ENCODE measurements around the gene ZNF512B. TPM values are rescaled to one million over a fixed set of nuclear protein-coding genes. Genes with fewer than 3 reads are reported as not detected.
"Not testable (repeated sequence)": the region's sequence is repeated elsewhere in the genome, so short reads cannot be mapped to it uniquely, and the experiment has no call there.

The ZNF512B gene, protein sequence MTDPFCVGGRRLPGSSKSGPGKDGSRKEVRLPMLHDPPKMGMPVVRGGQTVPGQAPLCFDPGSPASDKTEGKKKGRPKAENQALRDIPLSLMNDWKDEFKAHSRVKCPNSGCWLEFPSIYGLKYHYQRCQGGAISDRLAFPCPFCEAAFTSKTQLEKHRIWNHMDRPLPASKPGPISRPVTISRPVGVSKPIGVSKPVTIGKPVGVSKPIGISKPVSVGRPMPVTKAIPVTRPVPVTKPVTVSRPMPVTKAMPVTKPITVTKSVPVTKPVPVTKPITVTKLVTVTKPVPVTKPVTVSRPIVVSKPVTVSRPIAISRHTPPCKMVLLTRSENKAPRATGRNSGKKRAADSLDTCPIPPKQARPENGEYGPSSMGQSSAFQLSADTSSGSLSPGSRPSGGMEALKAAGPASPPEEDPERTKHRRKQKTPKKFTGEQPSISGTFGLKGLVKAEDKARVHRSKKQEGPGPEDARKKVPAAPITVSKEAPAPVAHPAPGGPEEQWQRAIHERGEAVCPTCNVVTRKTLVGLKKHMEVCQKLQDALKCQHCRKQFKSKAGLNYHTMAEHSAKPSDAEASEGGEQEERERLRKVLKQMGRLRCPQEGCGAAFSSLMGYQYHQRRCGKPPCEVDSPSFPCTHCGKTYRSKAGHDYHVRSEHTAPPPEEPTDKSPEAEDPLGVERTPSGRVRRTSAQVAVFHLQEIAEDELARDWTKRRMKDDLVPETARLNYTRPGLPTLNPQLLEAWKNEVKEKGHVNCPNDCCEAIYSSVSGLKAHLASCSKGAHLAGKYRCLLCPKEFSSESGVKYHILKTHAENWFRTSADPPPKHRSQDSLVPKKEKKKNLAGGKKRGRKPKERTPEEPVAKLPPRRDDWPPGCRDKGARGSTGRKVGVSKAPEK
- polyA plus RNA-seq (ENCODE audit: insufficient read length in 4 of 4) = 10 to 100 TPM; 21.4 to 36.0 (median 29.4) TPM

DNA sequence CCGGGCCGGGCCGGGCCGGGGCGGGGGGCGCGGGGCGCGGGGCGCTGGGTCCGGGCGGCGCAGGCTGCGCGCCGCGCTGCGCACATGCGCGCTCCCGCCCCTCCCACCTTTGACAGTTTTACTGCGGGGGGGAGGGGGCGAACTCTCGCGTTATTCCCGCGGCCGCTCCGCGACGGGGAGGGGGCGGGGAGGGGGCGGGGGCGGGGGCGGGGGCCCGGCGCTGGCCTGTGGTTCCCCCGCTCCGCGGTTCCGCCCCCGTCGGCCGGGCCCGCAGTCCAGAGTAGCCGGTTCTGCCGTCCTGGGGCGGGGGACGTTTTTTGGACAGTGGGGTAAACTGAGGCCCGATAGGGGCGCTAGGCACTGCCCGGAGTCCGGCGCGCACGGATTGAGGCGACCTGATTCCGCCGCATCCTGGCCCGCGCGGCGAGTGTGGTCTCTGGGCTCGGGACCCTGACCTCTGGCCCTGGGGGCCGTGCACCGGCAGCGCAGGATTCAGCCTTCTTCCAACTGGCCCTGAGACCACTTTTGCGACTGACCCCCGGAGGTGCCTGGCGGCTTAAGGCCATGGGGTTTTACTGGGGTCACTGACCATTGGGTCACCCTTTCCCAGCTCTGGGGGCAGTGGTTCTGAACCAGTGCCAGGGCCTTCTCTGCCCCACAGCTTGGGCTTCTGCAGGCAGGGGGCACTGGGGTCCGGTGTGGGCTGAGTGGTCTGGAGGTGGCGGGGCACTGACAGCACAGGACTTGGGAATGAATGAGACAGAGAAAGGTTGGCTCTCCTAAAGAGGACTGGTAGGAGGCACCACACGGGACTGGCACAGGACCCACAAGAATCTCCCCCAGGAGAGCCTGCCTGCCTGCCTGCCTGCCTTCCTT is at the start of gene ZNF512B:
Gene ZNF512B, minus strand, starts transcription at position 93 of the 876 bp plus-strand sequence. CDS start 1,980 bp downstream, outside the sequence.
- no peak for DNase-seq (ENCODE audit: low read depth in 4 of 4, low spot score in 2 of 4)

DNA sequence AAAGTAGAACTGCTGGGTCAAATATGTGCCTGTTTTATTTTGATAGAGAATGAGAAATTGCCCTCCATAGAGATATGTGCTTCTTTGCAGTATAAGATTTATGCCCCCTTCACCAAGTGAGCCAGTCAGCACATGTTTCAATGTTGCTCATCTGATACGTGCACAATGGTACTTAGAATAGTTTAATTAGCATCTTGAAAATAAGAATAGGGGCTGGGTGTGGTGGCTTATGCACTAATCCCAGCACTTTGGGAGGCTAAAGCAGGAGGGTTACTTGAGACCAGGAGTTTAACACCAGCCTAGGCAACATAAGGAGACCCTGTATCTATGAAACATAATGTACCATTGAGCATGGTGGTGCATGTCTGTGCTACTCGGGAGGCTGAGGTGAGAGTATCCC is 45.9 kb upstream of the ZNF512B start:
- DNase-seq (ENCODE audit: low read depth in 4 of 4, low spot score in 2 of 4) = no peak

DNA sequence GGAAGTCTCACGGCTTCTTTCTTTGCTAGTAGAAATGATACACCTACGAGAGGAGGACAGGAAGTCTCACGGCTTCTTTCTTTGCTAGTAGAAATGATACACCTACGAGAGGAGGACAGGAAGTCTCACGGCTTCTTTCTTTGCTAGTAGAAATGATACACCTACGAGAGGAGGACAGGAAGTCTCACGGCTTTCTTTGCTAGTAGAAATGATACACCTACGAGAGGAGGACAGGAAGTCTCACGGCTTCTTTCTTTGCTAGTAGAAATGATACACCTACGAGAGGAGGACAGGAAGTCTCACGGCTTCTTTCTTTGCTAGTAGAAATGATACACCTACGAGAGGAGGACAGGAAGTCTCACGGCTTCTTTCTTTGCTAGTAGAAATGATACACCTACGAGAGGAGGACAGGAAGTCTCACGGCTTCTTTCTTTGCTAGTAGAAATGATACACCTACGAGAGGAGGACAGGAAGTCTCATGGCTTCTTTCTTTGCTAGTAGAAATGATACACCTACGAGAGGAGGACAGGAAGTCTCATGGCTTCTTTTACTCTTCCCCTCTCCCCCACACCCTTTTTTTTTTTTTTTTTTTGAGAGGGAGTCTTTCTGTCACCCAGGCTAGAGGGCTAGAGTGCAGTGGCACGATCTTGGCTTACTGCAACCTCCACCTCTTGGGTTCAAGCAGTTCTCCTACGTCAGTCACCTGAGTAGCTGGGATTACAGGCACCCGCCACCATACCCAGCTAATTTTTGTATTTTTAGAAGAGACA is 42.8 kb upstream of the ZNF512B start:
- DNase-seq (ENCODE audit: low read depth in 4 of 4, low spot score in 2 of 4) = not testable (repeated sequence)

DNA sequence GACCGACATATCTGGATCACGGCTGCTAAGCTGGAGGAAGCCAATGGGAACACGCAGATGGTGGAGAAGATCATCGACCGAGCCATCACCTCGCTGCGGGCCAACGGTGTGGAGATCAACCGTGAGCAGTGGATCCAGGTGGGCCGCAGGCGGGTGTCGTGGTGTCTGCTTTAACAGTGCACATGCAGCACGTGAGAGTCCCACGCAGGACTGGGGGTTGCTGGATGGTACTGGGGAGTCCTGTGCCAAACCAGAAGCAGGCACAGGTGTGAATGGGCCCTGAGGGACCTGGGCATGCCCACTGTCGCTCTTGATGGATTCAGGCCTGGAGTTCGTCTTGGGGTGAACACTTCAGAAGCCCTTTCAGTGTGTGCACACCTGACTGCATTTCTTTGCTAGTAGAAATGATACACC is 41.6 kb upstream of the ZNF512B start:
- DNase-seq (ENCODE audit: low read depth in 4 of 4, low spot score in 2 of 4) = no peak

DNA sequence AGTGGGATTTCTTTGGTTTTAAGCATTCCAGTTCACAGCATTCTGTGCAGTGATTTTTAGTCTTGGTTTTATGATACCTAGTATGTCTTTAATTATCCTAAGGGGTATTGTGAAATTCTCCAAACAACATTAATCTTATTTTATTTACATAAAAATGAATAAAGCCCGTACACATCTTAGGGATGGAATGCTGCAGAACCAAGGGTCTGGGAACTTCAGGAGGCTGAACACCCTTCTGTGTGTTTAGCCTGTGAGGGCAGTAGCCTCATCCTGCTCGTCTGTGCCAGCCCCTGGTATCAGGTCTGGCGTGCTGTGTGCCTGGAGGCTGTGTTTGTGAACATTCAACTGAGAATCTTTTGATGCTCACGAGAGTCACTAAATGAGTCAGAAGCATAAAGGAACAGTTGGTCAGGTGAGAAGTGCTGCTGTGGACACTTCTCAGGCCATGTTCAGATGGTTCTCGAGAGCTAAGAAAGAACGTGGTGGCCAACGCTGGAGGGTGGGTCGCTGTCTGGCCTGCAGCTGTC is 41.0 kb upstream of the ZNF512B start:
- no peak for DNase-seq (ENCODE audit: low read depth in 4 of 4, low spot score in 2 of 4)

DNA sequence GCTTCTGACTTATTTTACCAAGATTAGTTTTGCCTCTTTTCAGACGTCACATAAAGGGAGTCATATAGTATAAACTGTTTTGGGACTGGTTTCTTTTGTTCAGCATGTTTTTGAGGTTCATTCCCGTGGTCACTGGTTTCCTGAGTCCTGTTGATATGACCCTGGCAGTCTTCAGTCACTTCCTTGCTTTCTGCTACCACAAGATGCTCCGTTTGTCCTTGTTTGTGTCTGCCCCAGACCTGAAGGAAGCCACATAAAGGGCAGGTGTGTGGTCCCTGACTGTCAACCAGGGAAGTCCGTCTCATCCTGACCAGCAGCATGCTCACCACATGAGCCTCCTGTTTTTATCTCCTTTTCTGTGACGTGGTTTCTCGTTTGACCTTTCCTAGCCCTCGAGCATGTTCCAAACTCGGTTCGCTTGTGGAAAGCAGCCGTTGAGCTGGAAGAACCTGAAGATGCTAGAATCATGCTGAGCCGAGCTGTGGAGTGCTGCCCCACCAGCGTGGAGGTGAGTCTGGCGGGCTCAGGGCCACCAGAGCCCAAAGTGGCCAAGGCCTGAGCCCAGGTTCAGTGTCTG is 40.2 kb upstream of the ZNF512B start:
- DNase-seq (ENCODE audit: low read depth in 4 of 4, low spot score in 2 of 4) = no peak

DNA sequence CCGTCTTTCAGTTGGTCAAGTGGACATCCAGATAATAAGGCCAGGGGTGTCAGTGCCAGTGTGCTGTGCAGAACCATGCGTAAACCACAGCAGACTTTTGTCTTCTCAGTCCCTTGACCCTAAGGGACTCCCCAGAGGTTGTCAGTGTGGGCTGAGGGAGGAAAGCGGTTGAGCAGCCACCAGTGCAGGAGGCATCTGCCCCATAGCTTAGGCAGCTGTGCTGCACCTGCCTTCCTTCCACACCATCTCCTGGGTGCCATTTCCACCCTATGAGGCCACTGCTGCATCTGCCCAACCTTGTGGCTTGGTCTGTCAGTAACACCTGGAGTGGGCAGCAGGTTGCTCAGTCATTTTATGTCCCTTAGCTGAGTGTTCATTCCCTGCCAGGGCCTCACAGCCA is 37.2 kb upstream of the ZNF512B start:
- DNase-seq (ENCODE audit: low read depth in 4 of 4, low spot score in 2 of 4) = no peak

DNA sequence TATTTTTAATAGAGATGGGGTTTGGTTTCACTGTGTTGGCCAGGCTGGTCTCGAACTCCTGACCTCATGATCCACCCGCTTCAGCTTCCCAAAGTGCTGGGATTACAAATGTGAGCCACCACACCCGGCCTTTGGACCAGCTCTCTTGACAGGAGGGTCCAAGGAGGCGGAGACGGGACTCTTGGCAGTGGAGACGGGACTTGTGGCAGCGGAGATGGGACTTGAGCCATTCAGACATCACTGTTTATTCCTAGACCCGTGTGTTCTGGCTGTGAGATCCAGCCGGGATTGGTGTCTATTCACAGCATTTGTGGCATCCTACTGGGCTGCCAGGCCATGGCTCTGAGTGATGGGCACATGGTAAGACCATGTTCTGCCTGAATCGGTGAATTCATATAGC is 36.8 kb upstream of the ZNF512B start:
- no peak for DNase-seq (ENCODE audit: low read depth in 4 of 4, low spot score in 2 of 4)

DNA sequence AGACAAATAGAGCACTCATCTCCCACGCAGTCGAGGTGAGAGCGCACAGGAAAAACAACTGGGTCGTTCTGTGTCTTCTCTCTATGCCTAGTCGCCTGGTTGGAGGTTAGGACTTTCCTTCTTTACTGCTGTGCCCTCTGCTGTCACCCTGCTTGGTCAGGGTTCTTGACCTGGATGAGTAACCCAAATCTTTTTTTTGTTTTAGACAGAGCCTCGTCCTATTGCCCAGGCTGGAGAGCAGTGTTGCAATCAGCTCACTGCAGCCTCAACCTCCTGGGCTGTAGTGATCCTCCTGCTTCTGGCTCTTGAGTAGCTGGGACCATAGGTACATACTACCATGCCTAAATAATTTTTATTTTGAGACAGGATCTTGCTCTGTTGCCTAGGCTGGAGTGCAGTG is 35.7 kb upstream of the ZNF512B start:
- DNase-seq (ENCODE audit: low read depth in 4 of 4, low spot score in 2 of 4) = no peak

DNA sequence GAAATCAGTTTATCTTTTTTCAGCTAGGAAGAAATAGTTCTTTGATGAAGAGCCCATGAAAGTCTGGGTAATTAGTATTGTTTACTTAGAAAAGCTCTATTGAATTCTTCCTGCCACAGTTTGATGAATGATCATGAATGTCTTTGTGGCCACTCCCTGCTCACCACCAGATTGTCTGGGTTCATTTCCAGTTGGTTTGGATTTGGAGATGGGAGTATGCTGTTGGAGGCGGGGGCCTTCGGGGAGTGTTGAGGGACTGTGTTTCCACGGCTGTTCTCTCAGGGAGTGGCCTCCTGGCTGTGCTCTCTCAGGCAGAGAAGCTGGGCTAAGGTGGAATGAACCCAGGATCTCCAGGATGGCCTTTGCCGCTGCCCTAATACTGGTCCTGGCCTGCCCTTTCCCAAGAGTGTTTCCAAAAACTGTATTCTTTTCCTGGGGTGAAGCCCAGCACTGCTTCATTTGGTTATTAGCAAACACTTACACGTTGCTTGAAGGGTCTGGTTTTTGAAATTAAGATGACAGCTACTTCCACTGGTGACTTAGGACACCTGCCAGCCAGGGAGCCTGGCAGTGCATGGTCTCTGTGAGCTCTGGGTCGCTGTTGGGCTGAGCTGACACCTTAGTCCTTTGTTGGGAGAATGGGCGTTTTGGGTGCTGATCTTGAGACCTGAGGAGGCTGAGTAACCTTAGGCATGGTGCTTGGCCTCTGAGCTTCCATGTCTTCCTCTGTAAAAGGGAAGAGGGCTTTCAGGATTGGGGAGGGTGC is 34.4 kb upstream of the ZNF512B start:
- DNase-seq (ENCODE audit: low read depth in 4 of 4, low spot score in 2 of 4) = peak in 1 of 4 donors; percentile 13

DNA sequence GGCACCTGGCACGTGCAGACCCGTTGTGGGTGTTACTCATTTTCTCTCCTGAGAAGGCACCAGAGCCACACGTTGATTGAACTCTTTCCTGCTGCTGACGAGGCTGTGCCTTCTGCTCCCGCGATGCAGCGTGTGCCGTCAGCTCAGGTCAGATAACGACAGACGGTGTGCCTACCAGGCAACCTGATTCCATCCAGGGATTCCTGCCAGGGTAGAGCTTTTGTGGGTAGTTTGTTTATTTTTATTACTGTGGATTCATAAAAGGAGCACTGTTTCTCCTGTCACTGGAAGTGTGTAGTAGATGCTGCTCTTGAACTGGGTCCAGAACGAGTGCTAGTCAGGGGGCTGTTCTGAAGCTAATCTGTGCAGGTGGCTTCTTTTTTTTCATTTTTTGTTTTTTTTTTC is 31.9 kb upstream of the ZNF512B start:
- no peak for DNase-seq (ENCODE audit: low read depth in 4 of 4, low spot score in 2 of 4)

DNA sequence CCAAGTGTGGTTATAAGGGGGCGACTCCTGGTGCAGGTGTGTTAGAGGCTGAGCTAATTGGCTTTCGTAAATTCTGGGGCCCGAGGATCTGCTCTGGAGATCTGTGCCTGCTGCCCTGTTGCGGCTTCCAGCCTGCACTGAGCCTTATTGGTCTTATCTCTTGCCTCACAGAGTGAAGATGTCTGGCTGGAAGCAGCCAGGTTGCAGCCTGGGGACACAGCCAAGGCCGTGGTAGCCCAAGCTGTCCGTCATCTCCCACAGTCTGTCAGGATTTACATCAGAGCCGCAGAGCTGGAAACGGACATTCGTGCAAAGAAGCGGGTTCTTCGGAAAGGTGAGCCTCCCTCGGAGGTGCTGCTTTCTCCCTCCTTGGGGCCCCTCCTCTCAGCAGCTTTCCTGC is 31.2 kb upstream of the ZNF512B start:
- no peak for DNase-seq (ENCODE audit: low read depth in 4 of 4, low spot score in 2 of 4)

DNA sequence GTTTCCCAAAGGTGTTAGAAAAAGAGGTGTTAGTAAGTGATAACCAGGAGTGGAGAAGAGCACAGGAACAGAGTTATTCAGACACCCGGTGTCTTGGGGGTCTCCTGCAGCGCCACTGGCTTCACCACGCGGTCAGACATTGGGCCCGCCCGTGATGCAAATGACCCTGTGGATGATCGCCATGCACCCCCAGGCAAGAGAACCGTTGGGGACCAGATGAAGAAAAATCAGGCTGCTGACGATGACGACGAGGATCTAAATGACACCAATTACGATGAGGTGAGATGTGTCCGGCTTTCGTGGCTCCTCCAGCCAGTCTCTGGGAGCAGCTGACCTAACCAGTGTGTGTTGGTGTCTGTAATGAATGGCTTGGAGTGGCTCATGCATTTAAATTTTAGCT is 13.2 kb upstream of the ZNF512B start:
- DNase-seq (ENCODE audit: low read depth in 4 of 4, low spot score in 2 of 4) = no peak

DNA sequence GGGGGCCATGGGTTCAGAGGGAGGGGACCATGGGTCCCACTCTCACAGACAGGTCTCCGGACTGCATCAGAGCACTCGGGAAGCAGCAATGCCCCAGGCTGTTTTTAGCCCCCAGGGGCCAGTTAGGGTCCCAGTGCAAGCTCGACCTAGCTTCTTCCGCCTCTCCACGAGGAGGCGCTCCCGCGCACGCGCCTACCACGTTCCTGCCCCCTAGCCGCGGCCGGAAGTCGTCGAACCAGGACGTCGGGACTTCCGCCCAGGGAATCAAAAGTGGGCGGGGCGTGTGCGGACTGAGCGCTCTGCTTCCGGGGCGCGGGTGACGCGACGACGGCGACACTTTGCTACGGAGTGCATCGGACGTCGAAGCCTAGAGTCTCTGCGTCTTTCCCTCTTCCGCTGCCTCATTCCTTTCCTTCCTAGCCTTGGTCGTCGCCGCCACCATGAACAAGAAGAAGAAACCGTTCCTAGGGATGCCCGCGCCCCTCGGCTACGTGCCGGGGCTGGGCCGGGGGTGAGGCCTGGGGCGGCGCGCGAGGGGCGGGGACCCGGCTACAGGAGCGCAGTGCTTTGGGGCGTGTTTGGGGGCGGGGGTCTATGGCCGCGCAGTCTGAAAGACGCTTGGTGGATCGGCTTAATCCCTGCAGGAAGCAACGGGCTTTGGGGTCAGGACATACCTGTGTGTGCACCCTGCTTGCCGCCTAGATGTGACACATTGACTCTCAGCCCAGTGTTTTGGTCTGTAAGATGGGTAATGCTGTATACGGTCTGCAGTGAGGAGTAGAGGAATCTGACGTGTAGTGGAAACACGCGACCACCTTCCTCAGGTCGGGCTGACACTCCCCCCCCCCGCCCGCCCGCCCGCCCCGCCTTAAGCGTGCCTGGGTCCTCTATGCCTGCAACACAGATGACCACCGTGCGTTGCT is 11.3 kb upstream of the ZNF512B start, which contains the start of gene PRPF6:
Gene PRPF6, plus strand, starts transcription at position 327 of the 923 bp plus-strand sequence. Its CDS starts 114 bp downstream, at position 441.
- peak; percentile 72 to 89 (median 82) for DNase-seq (ENCODE audit: low read depth in 4 of 4, low spot score in 2 of 4)

DNA sequence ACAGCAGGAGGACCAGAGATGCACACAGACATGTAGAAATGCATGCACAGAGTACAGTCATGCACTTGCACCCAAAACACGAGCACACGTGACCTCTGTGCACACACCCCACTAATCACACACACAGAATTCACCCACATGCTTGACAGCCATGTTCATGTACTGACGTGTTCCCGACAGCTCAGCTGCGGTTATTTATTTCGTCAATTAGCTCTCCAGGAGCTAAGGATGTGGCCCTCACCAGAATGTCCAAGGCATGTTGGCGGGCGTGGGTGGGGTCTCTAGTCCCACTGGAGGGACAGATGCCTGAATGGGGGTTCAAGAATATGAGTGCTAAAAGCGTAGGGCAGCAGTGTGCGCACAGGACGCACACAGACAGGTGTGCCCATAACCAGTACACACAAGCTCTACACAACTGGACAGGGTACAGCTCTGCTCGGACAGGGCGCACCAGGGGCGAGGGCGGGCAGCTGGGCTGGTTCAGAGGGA is 10.6 kb upstream of the ZNF512B start:
- DNase-seq (ENCODE audit: low read depth in 4 of 4, low spot score in 2 of 4) = no peak

DNA sequence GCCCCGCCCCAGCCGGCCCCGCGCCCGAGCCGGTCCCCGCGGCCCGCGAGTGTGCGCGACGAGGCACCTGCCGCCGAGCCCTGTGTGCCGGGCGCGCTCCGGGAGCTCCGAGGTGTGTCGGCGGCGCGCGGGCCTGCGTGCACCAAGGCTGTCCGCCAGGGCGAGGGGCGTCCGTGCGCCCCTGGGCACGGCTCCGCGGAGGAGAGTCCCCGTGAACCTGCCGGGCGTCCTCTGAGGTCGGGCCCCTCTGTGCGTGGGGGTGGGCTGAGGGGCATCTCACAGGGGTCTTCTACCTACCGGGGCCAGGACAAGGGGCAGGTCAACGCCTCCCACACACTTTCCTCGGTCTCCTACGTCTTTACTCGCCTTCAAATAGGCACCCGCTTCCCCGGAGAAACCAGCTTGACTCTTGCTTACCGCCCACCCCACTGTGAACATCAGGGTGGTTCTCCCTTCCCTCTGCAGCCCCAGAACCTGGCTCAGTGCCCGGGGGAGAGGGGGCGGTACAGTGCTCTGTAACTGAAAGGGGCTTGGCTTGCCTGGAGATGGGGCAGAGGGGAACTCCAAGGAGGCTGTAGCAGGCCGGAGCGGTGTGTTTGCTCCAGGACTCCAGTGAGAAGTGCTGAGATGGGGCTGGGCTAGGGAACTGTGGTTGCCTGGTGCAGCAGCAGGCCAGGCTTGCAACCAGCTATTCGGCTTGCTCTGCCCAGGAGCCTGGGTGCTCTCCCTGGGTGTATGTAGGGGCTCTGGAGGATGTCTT is 10.0 kb upstream of the ZNF512B start, which contains the start of gene SAMD10:
Gene SAMD10, minus strand, starts transcription at position 86 of the 760 bp plus-strand sequence. CDS start 175 bp downstream, outside the sequence.
- no peak for DNase-seq (ENCODE audit: low read depth in 4 of 4, low spot score in 2 of 4)

Measured in left renal cortex interstitium (tissue), 4 donors.